Fibroblast of pulmonary artery (primary cell): ENCODE data around the gene SNX18.

ENCODE experiments used
- DNase-seq: peaks from one replicate; pipeline ENCODE4 v3.0.0-alpha.2; 2010; ENCODE audit warnings: low read depth
- H3K4me3 ChIP-seq: replicated peaks from 2 replicates; pipeline ENCODE4 v1.5.1; 2011; ENCODE audit warnings: low read depth, mild to moderate bottlenecking, control low read depth, low read length, moderate library complexity
- TF ChIP-seq, protein P1 (sequence below): IDR thresholded peaks from 2 replicates; pipeline ENCODE4 v1.5.1; 2011; ENCODE audit warnings: mild to moderate bottlenecking, control low read depth, low read length, inconsistent platforms; ENCODE audit errors: missing control alignments

The SNX18 gene

GRCh38 chr5:54590824-54591223 is 73.3 kb downstream of the SNX18 start:
- no peak overlapping the region for H3K4me3 ChIP-seq
- TF ChIP-seq, protein P1, sequence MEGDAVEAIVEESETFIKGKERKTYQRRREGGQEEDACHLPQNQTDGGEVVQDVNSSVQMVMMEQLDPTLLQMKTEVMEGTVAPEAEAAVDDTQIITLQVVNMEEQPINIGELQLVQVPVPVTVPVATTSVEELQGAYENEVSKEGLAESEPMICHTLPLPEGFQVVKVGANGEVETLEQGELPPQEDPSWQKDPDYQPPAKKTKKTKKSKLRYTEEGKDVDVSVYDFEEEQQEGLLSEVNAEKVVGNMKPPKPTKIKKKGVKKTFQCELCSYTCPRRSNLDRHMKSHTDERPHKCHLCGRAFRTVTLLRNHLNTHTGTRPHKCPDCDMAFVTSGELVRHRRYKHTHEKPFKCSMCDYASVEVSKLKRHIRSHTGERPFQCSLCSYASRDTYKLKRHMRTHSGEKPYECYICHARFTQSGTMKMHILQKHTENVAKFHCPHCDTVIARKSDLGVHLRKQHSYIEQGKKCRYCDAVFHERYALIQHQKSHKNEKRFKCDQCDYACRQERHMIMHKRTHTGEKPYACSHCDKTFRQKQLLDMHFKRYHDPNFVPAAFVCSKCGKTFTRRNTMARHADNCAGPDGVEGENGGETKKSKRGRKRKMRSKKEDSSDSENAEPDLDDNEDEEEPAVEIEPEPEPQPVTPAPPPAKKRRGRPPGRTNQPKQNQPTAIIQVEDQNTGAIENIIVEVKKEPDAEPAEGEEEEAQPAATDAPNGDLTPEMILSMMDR, result no peak
- DNase-seq, result no peak

- H3K4me3 ChIP-seq, result no peak overlapping the region
- TF ChIP-seq, protein P1, result no peak
- no peak for DNase-seq
Observed at GRCh38 chr5:54593779-54594178, 76.2 kb downstream of the SNX18 start.

GRCh38 chr5:54594181-54594580 is 76.6 kb downstream of the SNX18 start:
- no peak for DNase-seq
- TF ChIP-seq, protein P1, result no peak

GRCh38 chr5:54595721-54596120 is 78.2 kb downstream of the SNX18 start:
- peak; percentile 62 for DNase-seq
- no peak overlapping the region for H3K4me3 ChIP-seq
- TF ChIP-seq, protein P1, result no peak

More at GRCh38 chr5:54594181-54594580, 76.6 kb downstream of the SNX18 start:
- H3K4me3 ChIP-seq, result no peak overlapping the region
